Cerebellar cortex (tissue), 1 donor: ENCODE data around the gene SLC46A3.
"Not testable (repeated sequence)": the region's sequence is repeated elsewhere in the genome, so short reads cannot be mapped to it uniquely, and the experiment has no call there.

Experiments
- DNase-seq: peaks from one replicate; pipeline ENCODE4 v3.0.0-alpha.2; 2015; ENCODE audit warnings: low spot score

SLC46A3 gene

DNA sequence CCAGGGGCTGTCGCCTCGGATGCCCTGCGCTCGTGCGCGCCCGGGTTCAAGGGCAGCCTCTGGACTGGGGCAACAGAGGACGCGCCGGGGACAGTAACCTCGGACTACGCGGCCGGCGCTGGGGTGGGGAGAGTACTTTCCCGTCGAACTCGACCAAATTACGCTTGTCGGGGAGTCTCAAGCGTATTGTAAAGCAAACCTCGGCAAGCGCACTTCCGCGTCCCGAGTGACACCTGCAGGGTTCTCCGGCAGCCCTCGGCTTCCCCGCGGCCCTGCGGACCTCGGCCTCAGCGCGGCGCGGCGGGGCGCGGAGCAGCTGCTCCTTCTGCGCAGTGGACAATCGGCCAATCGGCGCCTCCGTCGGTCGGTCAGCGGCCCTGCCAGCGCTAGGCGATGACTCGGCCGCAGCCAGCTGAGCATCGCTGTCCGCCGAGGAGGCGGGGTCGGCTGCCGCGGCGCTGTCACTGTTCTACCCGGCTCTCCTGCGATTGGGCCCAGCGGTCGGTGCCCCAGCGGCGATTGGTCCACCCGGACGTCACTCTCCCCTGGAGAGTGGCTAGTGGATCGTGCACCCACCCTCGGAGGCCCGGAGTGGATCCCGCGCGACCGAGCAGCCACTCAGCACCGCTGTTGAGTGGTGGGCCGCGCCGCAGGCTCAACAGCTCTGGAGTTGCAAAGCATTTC lies at the start of gene SLC46A3:
SLC46A3 (minus strand) TSS at position 428 of the 684 bp plus-strand sequence. CDS start 972 bp downstream, outside the sequence.
- peak; percentile 92 for DNase-seq

DNA sequence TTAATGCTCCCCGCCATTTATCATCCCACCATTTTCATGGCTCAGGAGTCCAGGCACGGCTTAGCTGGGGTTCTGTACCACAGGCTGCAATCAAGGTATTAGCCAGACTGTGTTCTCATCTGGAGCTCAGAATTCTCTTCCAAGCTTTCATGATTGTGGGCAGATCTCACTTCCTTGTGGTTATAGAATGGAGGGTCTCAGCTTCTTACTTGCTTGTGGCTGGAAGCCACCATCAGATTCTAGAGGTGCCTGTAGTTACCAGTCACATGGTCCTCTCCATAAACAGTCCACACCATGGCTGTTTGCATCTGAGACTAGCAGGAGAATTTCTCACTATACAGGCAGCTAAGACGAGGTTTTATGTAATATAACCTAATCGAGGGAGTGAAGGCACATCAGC lies 45.1 kb upstream of the SLC46A3 start:
- DNase-seq: no peak

- no peak for DNase-seq
Measured at GRCh38 chr13:28761586-28761985, 42.8 kb upstream of the SLC46A3 start.

GRCh38 chr13:28755546-28755870 lies 36.7 kb upstream of the SLC46A3 start:
- DNase-seq: no peak

- no peak for DNase-seq
Measured at GRCh38 chr13:28754698-28755545, 36.2 kb upstream of the SLC46A3 start.

DNA sequence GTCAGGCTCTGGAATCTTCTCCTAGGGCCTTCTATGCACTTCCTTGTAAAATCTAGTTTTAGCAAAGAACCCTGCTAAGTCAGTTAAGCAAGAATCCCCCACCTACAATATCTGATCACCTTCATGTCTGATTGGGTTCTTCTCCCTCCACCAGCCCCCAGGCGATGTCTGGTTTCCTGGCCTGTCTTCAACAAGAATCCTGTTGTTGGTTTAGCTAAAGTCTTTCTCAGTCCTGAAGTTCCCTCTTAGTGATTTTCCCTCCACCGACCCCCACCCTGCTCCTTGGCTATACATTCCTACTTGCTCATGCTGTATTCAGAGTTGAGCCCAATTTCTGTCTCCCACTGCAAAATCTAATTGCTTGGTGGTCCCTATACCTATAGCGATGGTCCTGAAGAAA lies 35.2 kb upstream of the SLC46A3 start:
- no peak for DNase-seq

- no peak for DNase-seq
Measured at GRCh38 chr13:28753208-28753892, 34.6 kb upstream of the SLC46A3 start.

- no peak for DNase-seq
Measured at GRCh38 chr13:28751175-28751960, 32.6 kb upstream of the SLC46A3 start.

DNA sequence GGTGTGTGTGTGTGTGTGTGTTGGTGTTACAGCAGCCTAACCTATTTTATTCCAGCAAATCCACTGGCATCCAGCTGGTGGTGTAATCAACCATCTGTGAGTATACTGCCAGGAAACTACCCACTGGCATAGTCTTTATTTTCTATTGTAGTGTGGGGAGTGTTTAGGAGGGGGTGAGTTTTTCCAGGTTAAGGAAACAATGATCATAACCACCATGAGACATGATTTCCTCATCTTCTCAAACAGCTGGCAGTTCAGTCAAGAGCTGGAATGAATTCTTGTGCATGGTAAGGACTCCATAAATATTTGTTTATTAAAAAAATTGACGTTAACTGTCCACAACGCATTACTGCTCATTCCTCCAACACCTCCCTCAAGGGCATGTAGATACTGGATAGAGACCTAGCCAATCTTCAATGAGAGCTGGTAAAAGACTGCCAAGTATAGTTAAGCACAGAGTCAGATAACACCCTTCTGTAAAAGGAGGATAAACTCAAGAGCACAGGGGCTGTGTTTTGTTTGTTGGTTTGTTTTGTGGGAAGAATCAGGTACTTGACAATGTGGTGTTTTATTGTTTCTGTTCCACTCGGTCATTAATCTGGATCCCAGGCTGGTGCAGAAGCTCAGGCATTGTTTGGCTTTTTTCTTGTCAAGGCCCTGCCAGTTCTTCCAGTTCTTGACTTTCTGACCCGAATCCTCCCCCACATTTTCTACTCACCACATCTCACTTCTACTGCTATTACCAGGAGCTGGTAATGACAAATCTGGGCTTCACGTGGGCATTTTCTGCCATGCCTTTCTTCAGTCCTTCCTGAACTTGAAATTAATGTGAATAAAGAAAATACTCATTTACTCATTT lies 31.6 kb upstream of the SLC46A3 start:
- no peak for DNase-seq

DNA sequence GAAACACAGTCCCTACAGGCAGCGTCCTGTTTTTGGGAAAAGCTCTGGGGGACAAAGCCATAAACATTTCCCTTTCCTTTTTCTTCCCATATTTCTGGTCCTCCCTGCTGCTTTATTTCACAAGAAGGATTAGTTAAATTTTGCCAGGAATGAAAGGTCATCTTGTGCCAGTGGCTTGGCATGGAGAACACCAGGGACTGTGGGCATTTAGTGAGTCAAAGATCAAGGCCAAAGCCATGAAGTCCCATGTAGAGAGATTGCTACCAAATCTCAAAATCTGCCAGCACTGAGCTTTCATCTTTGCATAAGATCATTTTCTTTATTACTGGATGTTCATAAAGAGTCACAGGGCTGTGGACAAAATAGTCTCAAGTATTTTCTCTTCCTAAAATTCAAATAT lies 29.1 kb upstream of the SLC46A3 start:
- DNase-seq: no peak

- DNase-seq: no peak
Measured at GRCh38 chr13:28746287-28746612, 27.5 kb upstream of the SLC46A3 start.

GRCh38 chr13:28744656-28745055 lies 25.9 kb upstream of the SLC46A3 start:
- no peak for DNase-seq

GRCh38 chr13:28744091-28744536 lies 25.3 kb upstream of the SLC46A3 start:
- DNase-seq: no peak

GRCh38 chr13:28743499-28744083 lies 24.8 kb upstream of the SLC46A3 start:
- DNase-seq: no peak

GRCh38 chr13:28743020-28743419 lies 24.2 kb upstream of the SLC46A3 start:
- no peak for DNase-seq

GRCh38 chr13:28742445-28742844 lies 23.7 kb upstream of the SLC46A3 start:
- DNase-seq: not testable (repeated sequence)

GRCh38 chr13:28741084-28741491 lies 22.3 kb upstream of the SLC46A3 start:
- no peak for DNase-seq

- no peak for DNase-seq
Measured at GRCh38 chr13:28739376-28739775, 20.6 kb upstream of the SLC46A3 start.

GRCh38 chr13:28735481-28736029 lies 16.8 kb upstream of the SLC46A3 start:
- no peak for DNase-seq

- DNase-seq: no peak
Measured at GRCh38 chr13:28734906-28735305, 16.1 kb upstream of the SLC46A3 start.

DNA sequence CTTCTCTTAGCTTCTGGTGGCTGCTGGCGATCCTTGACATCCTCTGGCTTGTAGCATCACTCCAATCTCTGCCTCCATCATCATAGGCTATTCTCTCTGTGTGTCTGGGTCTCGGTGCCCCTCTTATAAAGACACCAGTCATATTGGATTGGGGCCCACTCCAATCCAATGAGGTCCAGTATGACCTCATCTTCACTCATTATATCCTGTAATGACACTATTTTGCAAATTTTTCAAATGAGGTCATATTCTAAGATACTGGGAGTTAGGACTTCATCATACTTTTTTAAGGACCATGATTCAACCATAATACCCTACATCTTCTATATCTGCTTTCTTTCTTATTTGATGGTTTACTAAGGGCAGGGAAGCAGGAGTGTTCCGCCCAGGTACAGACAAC lies 12.0 kb upstream of the SLC46A3 start:
- DNase-seq: no peak
